MM.1S (cell line): ENCODE data around the gene RAP2C.

ENCODE experiments used
- DNase-seq: peaks from one replicate; pipeline ENCODE4 v3.0.0-alpha.2; 2015
- H2AFZ ChIP-seq: fragments of 300-600 bp; sonication (generic); 2 replicates; pipeline ENCODE4 v1.6.0; 2016; ENCODE audit warnings: antibody characterized with exemption, low read length
- H3F3A ChIP-seq: fragments of 300-600 bp; sonication (generic); 2 replicates; pipeline ENCODE4 v1.6.1; 2016; ENCODE audit warnings: mild to moderate bottlenecking, antibody characterized with exemption, low read length, moderate library complexity, mixed read lengths; ENCODE audit not compliant: insufficient read depth
- H3K27ac ChIP-seq: fragments of 300-600 bp; sonication (generic); 2 replicates; pipeline ENCODE4 v1.5.1; 2016; ENCODE audit warnings: mild to moderate bottlenecking, low read length
- H3K27me3 ChIP-seq: fragments of 300-600 bp; sonication (generic); replicated peaks from 2 replicates; pipeline ENCODE4 v1.6.0; 2016; ENCODE audit warnings: low read length; ENCODE audit not compliant: insufficient read depth
- H3K36me3 ChIP-seq: fragments of 300-600 bp; sonication (generic); replicated peaks from 2 replicates; pipeline ENCODE4 v1.6.1; 2016; ENCODE audit warnings: mild to moderate bottlenecking, low read length, mixed read lengths; ENCODE audit not compliant: insufficient read depth
- H3K4me1 ChIP-seq: fragments of 300-600 bp; sonication (generic); 2 replicates; pipeline ENCODE4 v1.6.1; 2016; ENCODE audit warnings: low read length, mixed read lengths
- H3K4me2 ChIP-seq: fragments of 300-600 bp; sonication (generic); 2 replicates; pipeline ENCODE4 v1.6.0; 2016; ENCODE audit warnings: low read depth, low read length
- H3K4me3 ChIP-seq: fragments of 300-600 bp; sonication (generic); 2 replicates; pipeline ENCODE4 v1.5.1; 2016; ENCODE audit warnings: low read length, mixed read lengths
- H3K79me2 ChIP-seq: fragments of 300-600 bp; sonication (generic); 2 replicates; pipeline ENCODE4 v1.6.1; 2016; ENCODE audit warnings: mixed run types, low read length, mixed read lengths
- H3K9ac ChIP-seq: fragments of 300-600 bp; sonication (generic); 2 replicates; pipeline ENCODE4 v1.6.1; 2016; ENCODE audit warnings: low read length, mixed read lengths
- H3K9me2 ChIP-seq: fragments of 300-600 bp; sonication (generic); replicated peaks from 2 replicates; pipeline ENCODE4 v1.6.1; 2016; ENCODE audit warnings: mild to moderate bottlenecking, low read length, mixed read lengths; ENCODE audit not compliant: insufficient read depth
- H3K9me3 ChIP-seq: fragments of 300-600 bp; sonication (generic); replicated peaks from 2 replicates; pipeline ENCODE4 v1.6.1; 2016; ENCODE audit warnings: mild to moderate bottlenecking, low read length, mixed read lengths; ENCODE audit not compliant: insufficient read depth
- H4K20me1 ChIP-seq: fragments of 300-600 bp; sonication (generic); 2 replicates; pipeline ENCODE4 v1.6.1; 2016; ENCODE audit warnings: mild to moderate bottlenecking, low read length, moderate library complexity, mixed read lengths; ENCODE audit not compliant: insufficient read depth
- CTCF ChIP-seq: fragments of 300-600 bp; sonication (generic); IDR thresholded peaks from 2 replicates; pipeline ENCODE4 v1.5.1; 2016; ENCODE audit warnings: antibody characterized with exemption, low read length, mixed read lengths
- EZH2 ChIP-seq: fragments of 300-600 bp; sonication (generic); optimal IDR thresholded peaks from 2 replicates; pipeline ENCODE3; 2017; ENCODE audit warnings: low read depth, mild to moderate bottlenecking, antibody characterized with exemption, low read length, mixed read lengths
- EZH2phosphoT487 ChIP-seq: fragments of 300-600 bp; sonication (generic); IDR thresholded peaks from 2 replicates; pipeline ENCODE4 v1.6.1; 2018; ENCODE audit warnings: antibody characterized with exemption, low read length

RAP2C gene

GRCh38 chrX:132217203-132218073 lies 1.8 kb downstream of the RAP2C start:
- H3K9me2 ChIP-seq: no peaks in the 10 kb centered on the region
- H3K4me2 ChIP-seq: peak overlapping the region; percentile 50

GRCh38 chrX:132216806-132217202 lies 2.4 kb downstream of the RAP2C start:
- Histone ChIP-seq H3K4me3 (peak overlapping the region; percentile 75), H3K9me2 (no peaks in the 10 kb centered on the region), H3K4me1 (peaks cover 6% of the 10 kb centered on the region; the same call in 1 of the 2 replicates), H2AFZ (peak overlapping the region; percentile 63), H3F3A (peaks cover 9% of the 10 kb centered on the region; the same call in 1 of the 2 replicates), H3K36me3 (0 out of 2 replicates have a peak, but pooled peaks cover 7% of the 10 kb centered on the region), H3K4me2 (peak overlapping the region; percentile 50), H3K9me3 (no peaks in the 10 kb centered on the region), H3K79me2 (peaks cover 38% of the 10 kb centered on the region), H3K27ac (peak overlapping the region; percentile 85), H4K20me1 (no peaks in the 10 kb centered on the region), H3K27me3 (no peaks in the 10 kb centered on the region), H3K9ac (peak overlapping the region; percentile 88)
- DNase-seq: peak; percentile 29
- TF ChIP-seq EZH2 (no peak), CTCF (no peak), EZH2phosphoT487 (no peak)

More at GRCh38 chrX:132217203-132218073, 1.8 kb downstream of the RAP2C start:
- H4K20me1 ChIP-seq: no peaks in the 10 kb centered on the region
- H3K27ac ChIP-seq: peak overlapping the region; percentile 85
- peak overlapping the region; percentile 75 for H3K4me3 ChIP-seq
- peaks cover 6% of the 10 kb centered on the region; the same call in 1 of the 2 replicates for H3K4me1 ChIP-seq
- 0 out of 2 replicates have a peak, but pooled peaks cover 7% of the 10 kb centered on the region for H3K36me3 ChIP-seq
- H3K79me2 ChIP-seq: peaks cover 36% of the 10 kb centered on the region
- no peaks in the 10 kb centered on the region for H3K27me3 ChIP-seq
- H2AFZ ChIP-seq: peak overlapping the region; percentile 63
- H3K9ac ChIP-seq: peak overlapping the region; percentile 88
- peak; percentile 69 for DNase-seq
- no peaks in the 10 kb centered on the region for H3K9me3 ChIP-seq
- peaks cover 9% of the 10 kb centered on the region; the same call in 1 of the 2 replicates for H3F3A ChIP-seq
- TF ChIP-seq EZH2: no peak
- no peak for TF ChIP-seq CTCF
- TF ChIP-seq EZH2phosphoT487: no peak

- Histone ChIP-seq H3K4me3 (peak overlapping the region; percentile 75), H3K9ac (peak overlapping the region; percentile 88; the same call in 1 of the 2 replicates), H3F3A (peaks cover 9% of the 10 kb centered on the region; the same call in 1 of the 2 replicates), H3K4me2 (peak overlapping the region; percentile 68), H3K4me1 (peaks cover 6% of the 10 kb centered on the region; the same call in 1 of the 2 replicates), H3K27ac (peak overlapping the region; percentile 85; the same call in 1 of the 2 replicates), H3K27me3 (no peaks in the 10 kb centered on the region), H2AFZ (no peak overlapping the region), H3K79me2 (peaks cover 42% of the 10 kb centered on the region), H4K20me1 (no peaks in the 10 kb centered on the region), H3K9me2 (no peaks in the 10 kb centered on the region), H3K9me3 (no peaks in the 10 kb centered on the region), H3K36me3 (0 out of 2 replicates have a peak, but pooled peaks cover 7% of the 10 kb centered on the region)
- TF ChIP-seq CTCF: no peak
- TF ChIP-seq EZH2phosphoT487: no peak
- no peak for TF ChIP-seq EZH2
- DNase-seq: no peak
These were observed 3.0 kb downstream of the RAP2C start for GRCh38 chrX:132216283-132216682.
